GM18907 (cell line): Measurements from ENCODE around the gene PPP1R3D.
"Not testable (repeated sequence)": the region's sequence is repeated elsewhere in the genome, so short reads cannot be mapped to it uniquely, and the experiment has no call there.

Source experiments
- ATAC-seq: cut with Tn5 transposase; IDR thresholded peaks from one replicate; pipeline ENCODE4 v1.9.1; 2021; ENCODE audit warnings: mild to moderate bottlenecking, moderate library complexity; ENCODE audit not compliant: unreplicated experiment

Gene PPP1R3D

DNA sequence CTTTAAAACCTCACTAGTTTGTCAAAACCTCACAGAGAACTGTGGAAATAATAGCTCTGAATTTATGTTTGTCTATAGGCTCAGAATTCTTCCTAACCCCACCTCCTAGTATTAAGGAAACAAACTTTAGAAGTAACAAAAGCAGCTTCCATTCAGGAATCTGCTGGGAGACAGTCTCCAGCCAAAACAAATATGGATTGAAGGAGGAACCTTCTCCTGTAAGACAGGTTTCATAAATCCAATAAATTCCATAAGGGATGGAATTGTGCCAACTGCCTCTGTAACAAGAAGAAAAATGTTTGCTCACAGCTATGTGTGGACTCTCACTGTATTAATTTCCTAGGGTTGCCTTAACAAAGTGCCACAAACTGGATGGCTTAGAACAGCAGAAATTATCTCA lies 14.2 kb downstream of the PPP1R3D start:
- ATAC-seq, result no peak

DNA sequence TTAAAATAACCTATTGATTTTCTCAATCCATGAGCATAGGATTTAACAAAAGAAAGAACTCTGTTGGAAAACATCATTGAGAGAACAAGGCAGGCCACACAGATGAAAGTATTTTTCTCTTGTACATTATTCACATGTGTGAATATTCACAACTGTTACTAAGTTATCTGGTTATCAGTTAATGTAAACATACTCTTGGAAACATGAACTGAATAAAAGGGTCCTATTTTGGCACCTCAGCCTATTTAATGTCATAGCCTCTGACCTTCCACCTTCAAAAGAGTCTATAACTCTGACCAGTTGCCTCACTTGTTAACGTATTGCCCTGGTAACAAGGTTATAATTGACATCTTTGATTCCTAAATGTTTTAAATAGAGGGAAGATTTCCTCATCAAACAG lies 14.7 kb downstream of the PPP1R3D start:
- ATAC-seq, result no peak

DNA sequence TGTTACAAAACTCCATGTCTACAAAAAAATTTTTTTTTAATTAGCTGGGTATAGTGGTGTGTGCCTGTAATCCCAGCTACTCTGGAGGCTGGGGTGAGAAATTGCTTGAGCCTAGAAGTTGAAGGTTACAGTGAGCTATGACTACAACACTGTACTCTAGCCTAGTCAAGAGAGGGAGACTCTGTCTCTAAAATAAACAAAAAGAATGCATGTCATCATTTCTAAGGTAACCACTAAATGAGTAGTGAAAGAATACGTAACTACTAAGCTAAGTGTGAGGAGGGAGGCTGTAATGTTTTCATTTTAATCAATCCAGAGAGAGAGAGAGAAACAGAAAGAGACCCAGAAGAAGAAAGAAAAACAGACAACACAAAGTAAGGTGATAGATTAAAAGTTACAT lies 16.6 kb downstream of the PPP1R3D start:
- no peak for ATAC-seq

DNA sequence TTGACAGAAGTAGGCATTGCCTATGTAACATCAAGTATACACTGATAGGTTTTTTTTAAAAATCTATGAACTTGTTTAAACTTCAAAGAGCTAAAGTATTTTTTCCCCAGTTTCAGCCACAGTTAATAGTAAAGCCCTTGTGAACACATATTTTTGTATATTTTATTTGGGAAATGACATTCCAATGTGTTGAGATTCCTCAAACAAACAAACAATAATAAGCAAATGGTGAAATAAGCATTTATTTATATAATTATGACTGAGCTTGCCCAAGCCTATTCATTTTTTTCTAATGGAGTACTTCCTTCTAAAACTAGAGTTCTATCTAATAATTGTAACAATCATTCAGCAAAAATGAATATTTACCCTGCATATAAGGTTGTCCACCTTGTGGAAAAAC lies 19.2 kb downstream of the PPP1R3D start:
- no peak for ATAC-seq

DNA sequence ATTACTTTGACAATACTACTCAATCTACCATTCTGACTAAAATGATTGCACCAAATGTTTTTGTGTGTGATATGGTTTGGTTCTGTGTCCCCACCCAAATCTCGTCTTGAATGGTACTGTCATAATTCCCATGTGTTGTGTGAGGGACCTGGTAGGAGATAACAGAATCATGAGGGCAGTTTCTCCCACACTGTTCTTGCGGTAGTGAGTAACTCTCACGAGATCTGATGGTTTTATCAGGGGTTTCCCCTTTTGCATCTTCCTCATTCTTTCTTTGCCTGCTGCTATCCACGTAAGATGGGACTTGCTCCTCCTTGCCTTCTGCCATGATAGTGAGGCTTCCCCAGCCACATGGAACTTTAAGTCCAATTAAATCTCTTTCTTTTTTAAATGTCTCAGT lies 27.5 kb downstream of the PPP1R3D start:
- no peak for ATAC-seq

DNA sequence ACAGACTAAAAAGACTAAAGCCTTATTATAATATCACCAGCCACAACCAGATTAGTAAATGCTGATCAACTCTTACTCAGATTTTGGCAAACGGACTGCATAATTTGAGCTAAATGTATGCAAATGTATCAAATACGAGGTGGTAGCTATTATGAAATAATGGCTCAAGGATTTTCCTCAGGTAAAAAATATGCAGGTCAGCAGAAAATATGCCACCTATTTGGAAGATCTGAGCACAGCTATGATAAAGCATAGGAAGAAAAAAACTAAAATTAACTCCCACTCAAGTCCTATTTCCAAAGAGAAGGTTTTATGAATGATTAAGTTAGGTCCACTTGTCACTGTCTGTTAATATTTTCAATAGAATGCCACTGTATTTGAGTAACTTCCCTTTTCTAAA lies 29.1 kb downstream of the PPP1R3D start:
- no peak for ATAC-seq

DNA sequence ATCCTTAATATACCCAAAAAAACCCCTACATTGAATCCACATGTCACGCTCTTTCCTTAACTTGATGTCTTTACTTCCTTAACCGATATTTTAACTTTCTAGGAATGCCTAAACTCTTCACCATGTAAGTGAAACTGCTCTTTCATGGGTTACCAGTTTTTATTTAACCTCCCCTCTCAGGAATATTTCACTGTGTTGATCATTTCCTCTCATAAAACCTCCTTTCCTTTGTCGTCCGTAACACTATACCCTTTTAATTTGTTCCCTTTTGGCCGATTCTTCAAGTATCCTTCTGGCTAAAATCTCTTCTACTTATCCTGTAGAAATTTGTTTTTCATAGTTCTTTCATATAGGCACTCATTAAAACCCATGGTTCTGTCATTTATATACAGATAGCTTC lies 31.2 kb downstream of the PPP1R3D start:
- ATAC-seq, result no peak

DNA sequence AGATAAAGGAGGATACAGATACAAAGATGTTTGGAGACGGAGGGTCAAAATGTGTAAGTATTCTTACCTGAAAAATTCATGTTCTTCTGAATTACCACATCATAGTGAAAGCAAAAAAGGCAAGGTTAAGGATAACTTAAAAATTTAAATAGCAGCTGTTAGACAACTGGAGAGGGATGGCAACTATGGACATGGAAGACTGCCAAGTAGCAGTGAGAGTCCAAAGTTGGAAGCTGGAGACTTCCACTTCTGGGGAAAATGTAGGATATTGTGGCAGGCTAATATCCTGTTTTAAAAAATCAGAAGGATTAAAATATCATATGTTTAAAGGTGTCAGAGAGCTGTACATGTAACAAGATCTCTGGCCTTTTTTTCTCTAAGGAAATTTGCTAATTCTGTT lies 36.5 kb downstream of the PPP1R3D start:
- ATAC-seq, result no peak

DNA sequence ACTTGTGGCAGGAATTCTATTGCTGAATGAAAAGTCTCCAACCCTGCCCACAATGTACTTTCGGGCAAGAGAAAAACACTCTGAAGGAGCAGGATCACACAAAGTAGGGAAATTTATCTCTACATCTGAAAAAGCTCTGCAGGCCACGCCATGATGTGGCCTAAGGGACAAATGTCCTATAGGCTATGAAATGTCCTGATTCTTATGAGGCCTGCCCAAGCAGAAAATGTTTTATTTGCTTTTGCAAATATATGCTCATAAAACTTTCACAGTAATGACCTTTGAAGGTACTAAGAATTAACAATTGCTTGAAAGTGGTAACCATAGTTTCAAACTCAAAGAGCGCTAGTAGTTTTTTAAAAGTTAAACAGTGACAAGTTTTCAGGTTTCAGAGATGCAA lies 37.6 kb downstream of the PPP1R3D start:
- ATAC-seq, result no peak

DNA sequence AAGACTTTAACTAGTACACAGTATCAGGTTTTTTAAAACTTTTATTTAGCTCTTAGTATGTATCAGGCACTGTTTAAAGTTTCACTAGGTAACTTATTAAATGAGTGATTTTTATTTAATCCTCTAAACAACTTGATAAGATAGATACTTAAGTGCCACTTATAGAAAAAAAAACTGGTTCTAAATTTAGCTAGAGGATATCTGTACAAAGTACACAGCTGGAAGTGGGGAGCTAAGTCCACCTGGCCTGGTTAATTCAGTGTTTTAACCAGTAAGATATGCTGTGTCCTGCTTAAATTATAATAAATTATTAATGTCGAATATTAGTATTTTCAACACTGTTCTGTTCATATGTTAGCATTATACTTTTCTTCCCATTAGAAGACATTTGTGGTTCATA lies 44.2 kb downstream of the PPP1R3D start:
- no peak for ATAC-seq

DNA sequence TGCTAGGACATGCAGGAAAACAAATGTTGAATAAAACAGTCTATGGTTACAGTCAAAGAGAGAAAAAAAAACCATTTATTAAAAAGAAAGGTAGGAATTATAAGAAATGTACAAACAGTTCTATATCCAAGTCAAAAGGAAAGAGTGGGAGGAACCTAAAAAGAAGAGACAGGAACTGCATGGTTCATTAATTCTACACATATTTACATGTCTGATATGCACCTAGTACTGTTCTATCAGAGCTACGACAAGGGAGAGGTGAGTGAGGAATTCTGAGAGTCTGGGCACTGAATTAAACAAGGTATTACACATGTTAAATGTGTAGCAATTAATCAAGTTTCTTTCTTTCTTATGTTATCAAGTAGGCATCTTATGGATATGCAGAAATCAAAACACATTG lies 48.5 kb downstream of the PPP1R3D start:
- no peak for ATAC-seq

DNA sequence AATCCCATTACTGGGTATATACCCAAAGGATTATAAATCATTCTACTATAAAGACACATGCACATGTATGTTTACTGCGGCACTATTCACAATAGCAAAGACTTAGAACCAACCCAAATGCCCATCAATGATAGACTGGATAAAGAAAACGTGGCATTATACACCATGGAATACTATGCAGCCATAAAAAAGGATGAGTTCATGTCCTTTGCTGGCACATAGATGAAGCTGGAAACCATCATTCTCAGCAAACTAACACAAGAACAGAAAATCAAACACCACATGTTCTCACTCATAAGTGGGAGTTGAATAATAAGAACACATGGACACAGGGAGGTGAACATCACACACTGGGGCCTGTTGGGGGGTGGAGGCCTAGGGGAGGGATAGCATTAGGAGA lies 50.1 kb downstream of the PPP1R3D start:
- not testable (repeated sequence) for ATAC-seq

DNA sequence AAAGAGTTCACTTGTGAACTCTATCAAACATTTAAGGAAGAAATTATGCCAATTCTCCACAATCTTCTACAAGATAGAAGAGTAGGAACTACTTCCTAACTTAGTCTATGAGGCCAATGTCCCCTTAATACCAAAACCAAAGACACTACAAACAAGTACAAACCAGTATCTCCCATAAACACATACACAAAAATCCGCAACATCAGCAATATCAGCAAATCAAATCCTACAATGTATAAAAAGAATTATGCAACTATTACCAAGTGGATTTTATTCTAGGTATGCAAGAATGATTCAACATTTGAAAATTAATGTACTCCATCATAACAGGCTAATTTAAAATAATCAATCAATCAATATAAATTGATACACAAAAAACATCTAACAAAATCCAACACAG lies 52.1 kb downstream of the PPP1R3D start:
- no peak for ATAC-seq
